Neuronal stem cell (in vitro differentiated cells): ENCODE measurements around the gene ZBTB12.

ENCODE experiments used
- DNase-seq: peaks from one replicate; pipeline ENCODE4 v3.0.0-alpha.2; 2013; ENCODE audit warnings: low spot score
- H2AFZ ChIP-seq: one replicate; pipeline ENCODE4 v1.6.1; 2013; ENCODE audit warnings: mild to moderate bottlenecking, low read length, inconsistent platforms
- H2AK5ac ChIP-seq: 2 replicates; pipeline ENCODE4 v1.6.1; 2013; ENCODE audit warnings: low read depth, mild to moderate bottlenecking, inconsistent platforms, low read length, moderate library complexity, mixed read lengths
- H2BK120ac ChIP-seq: 2 replicates; pipeline ENCODE4 v1.6.1; 2013; ENCODE audit warnings: low read depth, mild to moderate bottlenecking, inconsistent platforms, low read length, moderate library complexity, mixed read lengths
- H2BK12ac ChIP-seq: one replicate; pipeline ENCODE4 v1.6.1; 2013; ENCODE audit warnings: low read length, inconsistent platforms
- H2BK15ac ChIP-seq: 2 replicates; pipeline ENCODE4 v1.6.1; 2013; ENCODE audit warnings: mild to moderate bottlenecking, low read length, inconsistent platforms, mixed read lengths
- H2BK5ac ChIP-seq: one replicate; pipeline ENCODE4 v1.6.1; 2013; ENCODE audit warnings: inconsistent platforms, mild to moderate bottlenecking, low read length, moderate library complexity
- H3K14ac ChIP-seq: one replicate; pipeline ENCODE4 v1.6.1; 2013; ENCODE audit warnings: low read length, inconsistent platforms
- H3K18ac ChIP-seq: 2 replicates; pipeline ENCODE4 v1.6.1; 2013; ENCODE audit warnings: low read length, inconsistent platforms
- H3K23ac ChIP-seq: 2 replicates; pipeline ENCODE4 v1.6.1; 2013; ENCODE audit warnings: low read depth, mild to moderate bottlenecking, mixed read lengths, low read length, inconsistent platforms; ENCODE audit not compliant: poor library complexity
- H3K27ac ChIP-seq: replicated peaks from 3 replicates; pipeline ENCODE4 v1.5.1; 2013; ENCODE audit warnings: low read length, inconsistent platforms
- H3K27me3 ChIP-seq, 3 experiments: 2 replicates each; pipeline ENCODE4 v1.6.1; 2013; ENCODE audit warnings: low read length in 3 of 3, mild to moderate bottlenecking in 2 of 3, inconsistent platforms in 1 of 3, low read depth in 1 of 3, mixed read lengths in 1 of 3, moderate library complexity in 1 of 3; ENCODE audit not compliant: control insufficient read depth in 3 of 3, insufficient read depth in 3 of 3
- H3K36me3 ChIP-seq, 2 donors: replicated peaks in 1 of 2; 2 replicates each; pipeline ENCODE4 v1.6.1; 2013; ENCODE audit warnings: low read length in 2 of 2; ENCODE audit not compliant: control insufficient read depth in 2 of 2, insufficient read depth in 2 of 2
- H3K4ac ChIP-seq: 2 replicates; pipeline ENCODE4 v1.6.1; 2013; ENCODE audit warnings: inconsistent platforms, mild to moderate bottlenecking, low read length, moderate library complexity
- H3K4me1 ChIP-seq, 2 donors: 1 replicate in 1 of 2; 2 replicates in 1 of 2; pipeline ENCODE4 v1.6.1; 2013; ENCODE audit warnings: low read length in 2 of 2, low read depth in 1 of 2; ENCODE audit not compliant: control insufficient read depth in 2 of 2, insufficient read depth in 1 of 2
- H3K4me2 ChIP-seq: one replicate; pipeline ENCODE4 v1.6.1; 2013; ENCODE audit warnings: mild to moderate bottlenecking, low read length, inconsistent platforms; ENCODE audit not compliant: insufficient read depth, poor library complexity, severe bottlenecking
- H3K4me3 ChIP-seq, 2 donors: 2 replicates each; pipeline ENCODE4 v1.5.1; 2013; ENCODE audit warnings: low read length in 2 of 2, mild to moderate bottlenecking in 2 of 2, inconsistent platforms in 1 of 2, moderate library complexity in 1 of 2
- H3K79me1 ChIP-seq: one replicate; pipeline ENCODE4 v1.6.1; 2013; ENCODE audit warnings: low read depth, mild to moderate bottlenecking, inconsistent platforms, low read length, moderate library complexity
- H3K9ac ChIP-seq: one replicate; pipeline ENCODE4 v1.6.1; 2013; ENCODE audit warnings: mild to moderate bottlenecking, low read depth, low read length, inconsistent platforms; ENCODE audit not compliant: poor library complexity
- H3K9me3 ChIP-seq, 2 donors: replicated peaks in 1 of 2; 2 replicates each; pipeline versions ENCODE3 to v1.6.1; 2013; ENCODE audit warnings: low read length in 2 of 2, mild to moderate bottlenecking in 2 of 2, inconsistent platforms in 1 of 2, low read depth in 1 of 2, mixed read lengths in 1 of 2, moderate library complexity in 1 of 2; ENCODE audit not compliant: control insufficient read depth in 2 of 2, insufficient read depth in 1 of 2
- H4K8ac ChIP-seq: one replicate; pipeline ENCODE4 v1.6.1; 2013; ENCODE audit warnings: low read depth, mild to moderate bottlenecking, inconsistent platforms, low read length, moderate library complexity
- H4K91ac ChIP-seq: one replicate; pipeline ENCODE4 v1.6.1; 2013; ENCODE audit warnings: low read length, low read depth, mild to moderate bottlenecking, inconsistent platforms; ENCODE audit not compliant: poor library complexity
- WGBS, 2 donors: extraction: QIAGEN DNeasy Blood & Tissue Kit; methylation state at CpG; one replicate each; pipeline ENCODE4 v1.1.7; 2013; ENCODE audit warnings: missing lambda C conversion rate in 2 of 2, mixed read lengths in 1 of 2; ENCODE audit not compliant: insufficient read length in 2 of 2, insufficient replicate concordance in 1 of 2; ENCODE audit errors: extremely low coverage in 2 of 2; 5-methylcytosine and 5-hydroxymethylcytosine counted together

Gene ZBTB12

GRCh38 chr6:31889331-31889972, 12.4 kb downstream of the ZBTB12 start:
- Histone ChIP-seq H3K4me3 (no peak overlapping the region), H4K8ac (no peak overlapping the region), H2BK12ac (no peak overlapping the region), H3K9ac (no peak overlapping the region), H2BK15ac (no peak overlapping the region), H3K14ac (no peak overlapping the region), H3K23ac (no peak overlapping the region), H2BK5ac (no peak overlapping the region), H2AK5ac (no peak overlapping the region), H3K4me1 (no peaks in the 10 kb centered on the region), H3K4me2 (no peak overlapping the region), H3K27me3 (no peaks in the 10 kb centered on the region), H2BK120ac (no peak overlapping the region), H3K27ac (no peak overlapping the region), H2AFZ (no peak overlapping the region), H3K9me3 (peaks cover 0 to 2% of the 10 kb centered on the region in 2 donors), H3K79me1 (peaks cover 13% of the 10 kb centered on the region), H3K4ac (no peak overlapping the region), H3K18ac (no peak overlapping the region), H4K91ac (no peak overlapping the region), H3K36me3 (peaks cover 65 to 93% of the 10 kb centered on the region in 2 donors)
- no CpG with 5 or more reads among the region's 3 CpGs for WGBS, 2 donors
- DNase-seq = no peak

GRCh38 chr6:31888276-31889258, 13.3 kb downstream of the ZBTB12 start:
- Histone ChIP-seq H3K4me2 (no peak overlapping the region), H2AFZ (no peak overlapping the region), H3K4me3 (peak overlapping the region in 1 of 2 donors; percentile 69), H3K4me1 (no peaks in the 10 kb centered on the region), H3K4ac (no peak overlapping the region), H3K27ac (no peak overlapping the region), H3K9me3 (peaks cover 0 to 2% of the 10 kb centered on the region in 2 donors), H3K23ac (peak overlapping the region; percentile 47), H2BK12ac (no peak overlapping the region), H3K27me3 (no peaks in the 10 kb centered on the region), H3K14ac (peak overlapping the region; percentile 82), H4K91ac (no peak overlapping the region), H2BK120ac (peak overlapping the region; percentile 81), H4K8ac (peak overlapping the region; percentile 65), H3K36me3 (peaks cover 70 to 93% of the 10 kb centered on the region in 2 donors), H3K79me1 (peaks cover 13% of the 10 kb centered on the region), H3K18ac (peak overlapping the region; percentile 17), H2BK5ac (peak overlapping the region; percentile 66), H2BK15ac (no peak overlapping the region), H3K9ac (peak overlapping the region; percentile 70), H2AK5ac (no peak overlapping the region)
- WGBS, 2 donors = no CpG with 5 or more reads among the region's 43 CpGs
- DNase-seq = no peak

GRCh38 chr6:31887173-31888007, 14.5 kb downstream of the ZBTB12 start:
- Histone ChIP-seq H3K4me3 (no peak overlapping the region), H4K8ac (no peak overlapping the region), H3K18ac (no peak overlapping the region), H3K9me3 (peaks cover 0 to 2% of the 10 kb centered on the region in 2 donors), H2BK12ac (no peak overlapping the region), H3K36me3 (peaks cover 71 to 93% of the 10 kb centered on the region in 2 donors), H3K27me3 (no peaks in the 10 kb centered on the region), H3K4me1 (no peaks in the 10 kb centered on the region), H2BK15ac (no peak overlapping the region), H3K27ac (no peak overlapping the region), H3K4me2 (no peak overlapping the region), H2AFZ (no peak overlapping the region), H3K14ac (no peak overlapping the region), H2BK5ac (no peak overlapping the region), H3K4ac (no peak overlapping the region), H3K23ac (no peak overlapping the region), H2BK120ac (no peak overlapping the region), H3K79me1 (peaks cover 13% of the 10 kb centered on the region), H3K9ac (no peak overlapping the region), H4K91ac (no peak overlapping the region), H2AK5ac (no peak overlapping the region)
- no peak for DNase-seq
- WGBS, 2 donors = no CpG with 5 or more reads among the region's 19 CpGs
